Ectodermal cell (in vitro differentiated cells): ENCODE results near the gene MYB.
"Not testable (repeated sequence)": the region's sequence is repeated elsewhere in the genome, so short reads cannot be mapped to it uniquely, and the experiment has no call there.

Experiments
- H3K27ac ChIP-seq: 2 replicates; pipeline ENCODE4 v1.7.0; 2013; ENCODE audit warnings: mild to moderate bottlenecking, low read depth, low read length; ENCODE audit not compliant: insufficient read depth, poor library complexity, severe bottlenecking
- H3K27me3 ChIP-seq: 2 replicates; pipeline ENCODE4 v1.7.0; 2013; ENCODE audit warnings: mild to moderate bottlenecking, low read length; ENCODE audit not compliant: insufficient read depth, control insufficient read depth, poor library complexity, severe bottlenecking
- H3K36me3 ChIP-seq: one replicate; pipeline ENCODE4 v1.7.0; 2013; ENCODE audit warnings: low read length; ENCODE audit not compliant: control insufficient read depth, insufficient read depth
- H3K4me1 ChIP-seq: one replicate; pipeline ENCODE4 v1.7.0; 2013; ENCODE audit warnings: low read length; ENCODE audit not compliant: control insufficient read depth, insufficient read depth
- H3K4me3 ChIP-seq: 2 replicates; pipeline ENCODE4 v1.7.0; 2013; ENCODE audit warnings: low read depth, low read length, control low read depth; ENCODE audit not compliant: insufficient read depth
- H3K9me3 ChIP-seq: 2 replicates; pipeline ENCODE4 v1.7.0; 2013; ENCODE audit warnings: mild to moderate bottlenecking, low read length, moderate library complexity; ENCODE audit not compliant: control insufficient read depth
- WGBS, 2 experiments: methylation state at CpG; one replicate each; pipeline ENCODE4 v1.1.7; 2013; ENCODE audit warnings: missing lambda C conversion rate in 2 of 2; 5-methylcytosine and 5-hydroxymethylcytosine counted together

Gene MYB

DNA sequence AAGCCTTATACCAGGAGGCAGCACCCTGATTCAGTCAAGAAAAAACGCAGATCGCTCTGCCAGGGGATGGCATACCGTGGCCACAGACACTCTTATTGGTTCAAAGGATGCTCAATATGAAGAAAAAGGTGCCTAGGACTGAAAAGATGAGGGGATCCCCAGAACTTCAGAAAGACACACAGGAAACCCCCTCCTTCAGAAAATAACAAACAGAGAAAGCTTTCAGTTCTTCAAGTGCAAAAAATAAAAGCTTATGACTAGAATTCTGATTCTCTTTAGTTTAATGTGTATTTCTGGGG, 17.7 kb upstream of the MYB start:
- Histone ChIP-seq H3K36me3 (no peaks in the 10 kb centered on the region), H3K4me1 (no peaks in the 10 kb centered on the region), H3K4me3 (no peak overlapping the region), H3K27ac (no peak overlapping the region), H3K9me3 (no peaks in the 10 kb centered on the region), H3K27me3 (no peaks in the 10 kb centered on the region)
- 87 to 89% methylated on average over 3 of the region's 3 CpGs for WGBS, 2 experiments

GRCh38 chr6:135164387-135164786, 16.7 kb upstream of the MYB start:
- H3K4me3 ChIP-seq, H3K36me3 ChIP-seq, H3K9me3 ChIP-seq, H3K4me1 ChIP-seq, H3K27me3 ChIP-seq, H3K27ac ChIP-seq: not testable (repeated sequence)
- 91 to 93% methylated on average over 6 of the region's 6 CpGs for WGBS, 2 experiments

DNA sequence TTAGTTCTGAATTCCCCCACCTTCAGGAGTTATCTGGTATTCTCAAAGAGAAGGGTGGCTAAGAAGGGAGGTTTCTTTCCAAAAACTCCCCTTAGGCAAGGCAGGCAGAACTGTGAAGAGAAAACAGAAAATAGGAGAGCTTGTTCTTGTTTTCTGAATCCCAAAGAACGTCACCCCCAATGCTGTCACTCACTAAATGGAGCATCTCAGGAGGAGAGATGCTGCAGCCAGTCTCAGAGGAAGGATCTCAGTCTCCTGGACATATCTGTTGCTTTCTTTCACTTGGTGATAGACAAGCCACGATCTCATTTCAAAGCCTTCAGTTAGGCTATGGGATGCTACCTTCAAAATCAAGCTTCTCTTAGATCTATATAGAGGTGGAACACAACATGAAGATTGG, 16.1 kb upstream of the MYB start:
- no peaks in the 10 kb centered on the region for H3K4me1 ChIP-seq
- no peaks in the 10 kb centered on the region for H3K9me3 ChIP-seq
- no peak overlapping the region for H3K4me3 ChIP-seq
- no peaks in the 10 kb centered on the region for H3K36me3 ChIP-seq
- 90 to 92% methylated on average over 2 of the region's 2 CpGs for WGBS, 2 experiments
- no peaks in the 10 kb centered on the region for H3K27me3 ChIP-seq
- no peak overlapping the region for H3K27ac ChIP-seq

- Histone ChIP-seq H3K4me3 (no peak overlapping the region), H3K27ac (no peak overlapping the region), H3K4me1 (no peaks in the 10 kb centered on the region), H3K9me3 (no peaks in the 10 kb centered on the region), H3K27me3 (no peaks in the 10 kb centered on the region), H3K36me3 (no peaks in the 10 kb centered on the region)
- 88 to 95% methylated on average over 3 of the region's 3 CpGs for WGBS, 2 experiments
Observed at GRCh38 chr6:135166515-135166914, 14.6 kb upstream of the MYB start.

DNA sequence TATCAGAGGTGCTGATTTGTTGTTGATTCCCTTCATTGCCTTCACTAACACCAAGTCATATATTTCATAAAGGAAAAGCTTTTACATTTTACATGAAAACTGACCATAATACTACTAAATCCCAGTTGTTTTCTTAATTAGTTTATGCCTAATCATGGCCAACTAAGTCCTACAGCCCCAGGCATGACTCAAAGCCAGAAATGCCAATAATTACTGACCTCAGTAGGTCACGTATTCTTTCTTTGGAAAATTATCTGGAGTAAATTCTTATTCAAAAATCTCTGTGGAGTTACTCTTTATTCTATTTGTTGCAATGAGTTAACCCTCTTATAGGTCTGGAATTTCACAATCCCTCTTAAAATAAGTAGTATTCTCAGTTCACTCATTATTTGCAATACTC, 13.5 kb upstream of the MYB start:
- Histone ChIP-seq H3K9me3 (no peaks in the 10 kb centered on the region), H3K36me3 (no peaks in the 10 kb centered on the region), H3K27ac (no peak overlapping the region), H3K4me1 (no peaks in the 10 kb centered on the region), H3K27me3 (no peaks in the 10 kb centered on the region), H3K4me3 (no peak overlapping the region)
- WGBS, 2 experiments, result 100% methylated on average over 1 of the region's 1 CpG; no CpG with 5 or more reads in 1 of the 2 experiments

DNA sequence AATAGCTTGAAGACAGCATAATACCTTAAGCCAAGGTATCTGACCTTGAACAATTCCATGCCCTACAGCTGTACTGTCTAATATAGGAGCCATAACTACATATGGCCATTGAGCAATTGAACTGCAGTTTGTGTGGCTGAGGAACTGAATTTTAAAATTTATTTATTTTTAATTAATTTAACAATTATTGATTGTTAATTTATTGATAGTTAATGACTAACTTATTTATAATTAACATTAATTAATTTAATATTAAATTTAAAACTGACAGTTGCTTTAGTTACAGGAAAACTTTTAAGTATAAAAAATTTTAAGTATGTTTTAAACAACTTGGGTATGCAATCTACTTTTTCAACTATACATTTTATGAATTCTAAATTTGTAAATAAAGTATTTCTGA, 12.3 kb upstream of the MYB start:
- Histone ChIP-seq H3K27me3 (no peaks in the 10 kb centered on the region), H3K4me1 (no peaks in the 10 kb centered on the region), H3K27ac (no peak overlapping the region), H3K36me3 (no peaks in the 10 kb centered on the region), H3K9me3 (no peaks in the 10 kb centered on the region), H3K4me3 (no peak overlapping the region)

DNA sequence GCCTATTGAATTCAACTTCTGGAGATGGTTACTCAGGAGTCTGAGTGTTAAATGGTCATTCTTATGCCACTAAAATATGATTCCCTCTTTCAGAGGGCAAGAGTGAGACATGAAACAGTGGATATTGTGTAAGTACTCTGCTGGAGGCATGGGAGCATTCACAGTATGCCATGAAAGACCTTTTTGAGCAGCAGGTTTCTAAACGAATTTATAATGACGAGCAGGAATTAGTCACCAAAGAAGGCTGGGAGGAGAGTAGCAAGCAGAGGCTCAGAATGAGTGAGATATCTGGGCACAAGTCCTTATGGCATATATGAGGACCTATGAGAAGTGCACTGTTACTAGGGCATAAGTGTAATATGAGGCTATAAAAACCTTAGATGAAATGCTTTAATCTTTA, 10.9 kb upstream of the MYB start:
- Histone ChIP-seq H3K4me1 (no peaks in the 10 kb centered on the region), H3K9me3 (no peaks in the 10 kb centered on the region), H3K4me3 (no peak overlapping the region), H3K27ac (no peak overlapping the region), H3K27me3 (no peaks in the 10 kb centered on the region), H3K36me3 (no peaks in the 10 kb centered on the region)
- WGBS, 2 experiments, result 67 to 75% methylated on average over 2 of the region's 2 CpGs

GRCh38 chr6:135170849-135171248, 10.3 kb upstream of the MYB start:
- Histone ChIP-seq H3K4me1 (no peaks in the 10 kb centered on the region), H3K27me3 (no peaks in the 10 kb centered on the region), H3K36me3 (no peaks in the 10 kb centered on the region), H3K4me3 (no peak overlapping the region), H3K27ac (no peak overlapping the region), H3K9me3 (no peaks in the 10 kb centered on the region)
- 95% methylated on average over 3 of the region's 3 CpGs for WGBS, 2 experiments

DNA sequence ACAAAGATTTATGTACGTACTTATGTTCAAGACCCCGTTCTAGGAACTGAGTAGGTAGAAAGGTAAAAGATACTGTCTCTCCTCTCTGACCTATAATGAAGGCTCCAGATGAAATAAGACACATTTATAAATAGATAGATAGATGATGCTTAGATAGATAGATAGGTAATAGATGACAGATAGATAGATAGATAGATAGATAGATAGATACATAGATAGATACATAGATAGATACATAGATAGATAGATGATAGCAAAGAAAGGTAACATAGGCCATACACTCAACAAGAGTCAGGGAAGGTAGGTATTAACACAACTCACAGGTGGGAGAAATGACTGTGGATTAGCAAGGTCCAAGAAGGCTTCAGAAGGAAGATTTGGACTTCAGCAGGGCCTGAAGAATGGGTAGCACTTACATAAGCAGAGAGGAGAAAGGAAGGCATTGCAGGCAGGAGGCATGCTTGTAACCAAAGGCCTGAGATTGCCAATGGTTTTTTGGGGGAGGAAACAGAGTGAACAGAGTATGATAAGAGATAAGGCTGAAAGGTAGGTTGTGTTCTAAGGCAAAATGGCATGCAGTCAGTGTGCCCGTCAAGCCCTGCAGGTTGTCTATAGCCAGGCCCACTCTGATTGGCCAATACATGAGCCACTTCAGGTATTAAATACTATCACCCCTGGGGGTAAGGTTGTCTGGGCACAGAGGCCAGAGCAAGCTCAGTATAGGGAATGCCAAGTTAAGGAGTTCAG, 7.7 kb upstream of the MYB start:
- Histone ChIP-seq H3K27ac (no peak overlapping the region), H3K9me3 (no peaks in the 10 kb centered on the region), H3K27me3 (no peaks in the 10 kb centered on the region), H3K4me3 (no peak overlapping the region), H3K4me1 (no peaks in the 10 kb centered on the region), H3K36me3 (no peaks in the 10 kb centered on the region)
- 85 to 92% methylated on average over 1 to 3 of the region's 3 CpGs for whole genome bisulfite sequencing, 2 experiments

GRCh38 chr6:135173989-135174484, 7.1 kb upstream of the MYB start:
- H3K9me3 ChIP-seq, result no peaks in the 10 kb centered on the region
- no peaks in the 10 kb centered on the region for H3K4me1 ChIP-seq
- H3K4me3 ChIP-seq, result no peak overlapping the region
- peaks cover 1% of the 10 kb centered on the region for H3K27me3 ChIP-seq
- H3K36me3 ChIP-seq, result no peaks in the 10 kb centered on the region
- no peak overlapping the region for H3K27ac ChIP-seq

- H3K36me3 ChIP-seq, result no peaks in the 10 kb centered on the region
- H3K9me3 ChIP-seq, result no peaks in the 10 kb centered on the region
- peaks cover 14% of the 10 kb centered on the region for H3K27me3 ChIP-seq
- no peaks in the 10 kb centered on the region for H3K4me1 ChIP-seq
- H3K27ac ChIP-seq, result no peak overlapping the region
- H3K4me3 ChIP-seq, result no peak overlapping the region
Observed at GRCh38 chr6:135176058-135176457, 5.0 kb upstream of the MYB start.
